Hematopoietic multipotent progenitor cell (in vitro differentiated cells): ENCODE measurements around the gene DPP6. TPM values are rescaled to one million over a fixed set of nuclear protein-coding genes. Genes with fewer than 3 reads are reported as not detected.
"Not testable (repeated sequence)": the region's sequence is repeated elsewhere in the genome, so short reads cannot be mapped to it uniquely, and the experiment has no call there.

Source experiments
- DNase-seq, 3 donors: peaks; one replicate each; pipeline ENCODE4 v3.0.0-alpha.2; 2011 to 2015; ENCODE audit warnings: low read depth in 2 of 3, low spot score in 2 of 3
- total RNA-seq: library from RNA; depleted of rRNA; stranded (reverse); fragments of >200 nt; gene quantifications from one replicate; pipeline ENCODE4 v1.2.3, GENCODE V29; 2012

DPP6 gene
- total RNA-seq = 0.27 TPM

- not testable (repeated sequence) for DNase-seq
Observed at GRCh38 chr7:154051643-154052529, at the start of gene DPP6. Gene DPP6 (plus strand): TSS chr7:154052398.

- DNase-seq = not testable (repeated sequence)
Observed at GRCh38 chr7:154009423-154009911, 42.7 kb upstream of the DPP6 start.

GRCh38 chr7:154010726-154011568 lies 41.3 kb upstream of the DPP6 start:
- not testable (repeated sequence) for DNase-seq

- DNase-seq = not testable (repeated sequence)
Observed at GRCh38 chr7:154012800-154013199, 39.4 kb upstream of the DPP6 start.

GRCh38 chr7:154015636-154016035 lies 36.6 kb upstream of the DPP6 start:
- not testable (repeated sequence) for DNase-seq

GRCh38 chr7:154018354-154018753 lies 33.8 kb upstream of the DPP6 start:
- not testable (repeated sequence) for DNase-seq

- not testable (repeated sequence) for DNase-seq
Observed at GRCh38 chr7:154027805-154028204, 24.4 kb upstream of the DPP6 start.

- DNase-seq = not testable (repeated sequence)
Observed at GRCh38 chr7:154030476-154031080, 21.6 kb upstream of the DPP6 start.

- not testable (repeated sequence) for DNase-seq
Observed at GRCh38 chr7:154039466-154040165, 12.6 kb upstream of the DPP6 start.

- DNase-seq = not testable (repeated sequence)
Observed at GRCh38 chr7:154050394-154050793, 1.8 kb upstream of the DPP6 start.

GRCh38 chr7:154051006-154051642 lies 1.1 kb upstream of the DPP6 start:
- DNase-seq = not testable (repeated sequence)

GRCh38 chr7:154052530-154053252 lies 493 bp downstream of the DPP6 start:
- DNase-seq = not testable (repeated sequence)

- DNase-seq = not testable (repeated sequence)
Observed at GRCh38 chr7:154053466-154054312, 1.5 kb downstream of the DPP6 start.

- not testable (repeated sequence) for DNase-seq
Observed at GRCh38 chr7:154054664-154055063, 2.5 kb downstream of the DPP6 start.

- peak in 2 of 3 donors; percentile 34 to 53 for DNase-seq
Observed at GRCh38 chr7:154055491-154056106, 3.4 kb downstream of the DPP6 start.

- DNase-seq = not testable (repeated sequence)
Observed at GRCh38 chr7:154058783-154059182, 6.6 kb downstream of the DPP6 start.

GRCh38 chr7:154060551-154060950 lies 8.4 kb downstream of the DPP6 start:
- DNase-seq = not testable (repeated sequence)
